Stimulated activated CD4-positive, alpha-beta T cell treated with anti-CD3 and anti-CD28 coated beads, TNF-alpha, amount 100 ng/mL, for 1 hour (primary cell): ENCODE data around the gene TOR1AIP2.

Source experiments
- DNase-seq, 3 donors: peaks; one replicate each; pipeline ENCODE4 v3.0.0-alpha.2; 2020; ENCODE audit warnings: low read depth in 3 of 3, low spot score in 1 of 3

The TOR1AIP2 gene

GRCh38 chr1:179877586-179878265 lies at the start of gene TOR1AIP2:
TOR1AIP2 (minus strand) TSS chr1:179877803; CDS start chr1:179852665, 25,138 bp downstream.
- DNase-seq = peak; percentile 68 to 76 (median 68)

DNA sequence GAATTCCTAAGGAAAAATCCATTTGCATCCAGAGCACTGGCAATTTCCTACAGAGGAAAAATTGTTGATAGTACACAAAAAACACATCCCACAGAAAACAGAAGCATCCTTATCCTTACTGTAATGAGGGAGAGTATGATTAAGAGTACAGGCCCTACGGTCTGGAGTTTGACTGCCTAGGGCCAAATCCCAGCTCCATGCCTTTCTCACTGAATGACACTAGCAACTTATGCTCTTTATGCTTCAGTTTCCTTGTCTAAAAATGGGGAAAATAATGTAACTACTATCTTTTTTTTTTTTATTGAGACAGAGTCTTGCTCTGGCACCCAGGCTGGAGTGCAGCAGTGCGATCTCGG lies 49.2 kb upstream of the TOR1AIP2 start:
- DNase-seq = no peak

DNA sequence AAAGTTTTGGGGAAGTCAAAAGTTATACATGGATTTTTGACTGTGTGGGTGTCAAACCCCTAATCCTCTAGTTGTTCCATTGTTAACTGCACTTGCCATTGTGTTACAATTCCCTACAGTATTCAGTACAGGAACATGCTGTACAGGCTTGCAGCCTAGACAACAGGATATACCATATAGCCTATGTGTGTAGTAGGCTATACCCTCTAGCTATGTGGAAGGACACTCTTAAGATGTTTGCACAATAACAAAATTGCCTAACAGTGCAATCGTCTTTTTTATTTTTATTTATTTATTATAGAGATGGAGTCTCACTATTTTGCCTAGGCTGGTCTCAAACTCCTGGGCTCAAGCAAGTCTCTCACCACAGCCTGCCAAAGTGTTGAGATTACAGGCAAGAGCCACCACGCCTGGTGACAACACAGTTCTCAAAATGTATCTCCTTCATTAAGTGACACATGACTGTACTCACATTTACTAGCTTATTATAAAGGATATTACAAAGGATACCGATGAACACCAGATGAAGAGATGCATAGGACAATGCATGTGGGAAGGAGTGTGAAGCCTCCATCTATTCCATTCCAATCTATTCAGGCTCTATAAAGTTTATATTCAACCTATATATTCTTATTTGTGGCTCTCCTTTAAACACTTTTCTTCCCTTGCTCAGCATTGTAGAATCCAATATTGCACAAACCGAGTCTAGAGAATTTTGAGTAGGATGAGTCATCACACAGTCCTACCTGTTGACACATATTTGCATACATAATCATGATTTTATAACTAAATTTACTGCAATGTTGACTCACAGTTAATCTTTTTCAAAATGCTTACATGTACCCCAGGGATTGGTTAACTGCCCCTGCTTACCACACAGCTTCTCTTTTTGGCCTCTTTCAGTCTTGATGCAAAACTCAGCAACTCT lies 48.6 kb upstream of the TOR1AIP2 start:
- no peak for DNase-seq

DNA sequence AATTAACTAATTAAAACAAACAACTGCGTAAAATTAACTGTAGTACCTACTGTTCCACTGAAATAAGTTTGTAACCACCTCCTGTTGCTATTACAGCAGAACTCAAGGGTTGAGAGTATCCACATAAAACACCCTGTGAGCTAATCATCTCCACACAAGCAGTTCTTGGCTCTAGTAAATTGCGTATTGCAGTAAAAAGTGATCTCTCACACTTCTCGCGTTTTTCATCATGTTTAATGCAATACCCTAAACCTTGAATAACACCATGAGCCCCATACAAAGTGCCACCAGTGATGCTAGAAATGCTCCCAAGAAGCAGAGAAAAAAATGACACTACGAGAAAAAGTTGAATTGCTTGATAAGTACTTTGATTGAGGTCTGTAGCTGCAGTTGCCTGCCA lies 47.7 kb upstream of the TOR1AIP2 start:
- no peak for DNase-seq

DNA sequence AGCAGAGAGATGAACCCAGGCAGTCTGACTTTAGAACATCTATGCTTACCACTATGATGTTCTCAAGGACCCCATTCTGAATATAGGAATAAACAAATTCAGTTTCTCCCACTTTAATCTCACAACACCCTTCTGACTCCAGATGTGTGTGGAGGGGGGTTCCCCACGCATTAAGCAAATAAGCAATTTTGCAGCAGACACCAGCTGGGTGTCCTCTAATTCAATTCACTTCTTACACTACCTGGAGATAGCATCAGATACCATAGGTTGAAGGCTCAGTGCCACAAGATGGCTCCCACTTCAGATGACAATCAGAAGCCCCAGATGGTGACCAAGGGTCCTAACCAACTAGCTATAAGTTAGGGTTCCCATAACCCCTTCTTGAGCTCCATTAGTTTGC lies 46.7 kb upstream of the TOR1AIP2 start:
- DNase-seq = no peak

- DNase-seq = no peak
Measured at GRCh38 chr1:179923029-179923428, 45.4 kb upstream of the TOR1AIP2 start.

DNA sequence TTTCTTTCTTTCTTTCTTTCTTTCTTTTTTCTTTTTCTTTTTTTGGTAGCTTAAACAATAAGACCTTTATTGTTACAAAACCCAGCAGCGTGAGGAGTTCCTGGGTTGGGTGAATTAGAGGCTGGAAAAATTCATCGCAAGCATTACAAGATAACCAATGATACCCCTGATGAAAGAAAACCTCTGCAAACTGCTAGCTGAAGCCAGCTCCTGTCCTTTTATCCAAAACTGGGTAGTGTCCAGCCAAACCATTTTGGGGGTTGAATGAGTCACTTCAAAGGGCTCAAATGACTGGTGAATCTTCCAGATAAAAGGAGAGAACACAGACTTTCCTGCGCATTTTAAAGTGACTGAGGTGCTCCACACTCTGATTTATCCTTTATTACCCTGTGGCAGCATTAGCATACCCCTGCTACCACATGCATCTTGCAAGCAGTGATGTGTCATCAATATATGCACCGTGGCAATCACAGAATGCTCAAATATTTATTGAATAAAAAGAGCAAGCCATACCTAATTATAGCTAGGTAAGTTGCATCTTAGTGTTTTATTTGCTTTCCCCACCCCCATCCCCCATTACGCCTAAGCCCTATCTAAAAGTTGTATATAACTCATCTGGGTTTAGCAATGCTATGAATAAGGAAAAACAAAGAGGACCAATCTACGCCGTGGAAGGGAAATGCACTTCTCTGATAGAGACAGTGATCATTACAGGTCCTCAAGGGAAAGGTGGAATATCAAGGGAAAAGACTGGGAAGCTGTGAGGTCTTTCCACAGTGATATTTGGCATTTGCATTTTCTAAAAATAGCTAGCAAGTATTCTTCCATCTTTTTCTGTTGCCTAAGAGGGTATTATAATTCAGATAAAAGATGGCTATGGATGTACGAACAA lies 44.6 kb upstream of the TOR1AIP2 start:
- DNase-seq = no peak

DNA sequence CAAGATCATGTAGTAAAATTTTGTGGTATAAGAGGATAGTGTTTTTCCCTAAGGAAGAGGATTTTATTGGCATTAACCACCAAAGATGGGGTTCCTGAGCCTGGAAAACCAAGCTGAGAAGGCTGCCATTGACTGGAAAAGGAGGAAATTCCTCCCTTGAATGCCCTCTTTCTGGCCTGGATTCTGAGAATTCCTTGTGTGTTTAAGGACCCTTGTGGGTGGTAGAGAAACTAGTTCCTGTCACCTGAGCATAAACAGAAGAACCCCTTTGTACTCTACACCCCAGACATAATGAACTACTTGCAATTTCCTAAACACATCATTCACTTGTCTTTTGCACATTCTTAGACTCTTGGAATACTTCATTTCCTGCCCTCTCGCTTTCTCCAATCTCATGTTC lies 43.9 kb upstream of the TOR1AIP2 start:
- DNase-seq = no peak

DNA sequence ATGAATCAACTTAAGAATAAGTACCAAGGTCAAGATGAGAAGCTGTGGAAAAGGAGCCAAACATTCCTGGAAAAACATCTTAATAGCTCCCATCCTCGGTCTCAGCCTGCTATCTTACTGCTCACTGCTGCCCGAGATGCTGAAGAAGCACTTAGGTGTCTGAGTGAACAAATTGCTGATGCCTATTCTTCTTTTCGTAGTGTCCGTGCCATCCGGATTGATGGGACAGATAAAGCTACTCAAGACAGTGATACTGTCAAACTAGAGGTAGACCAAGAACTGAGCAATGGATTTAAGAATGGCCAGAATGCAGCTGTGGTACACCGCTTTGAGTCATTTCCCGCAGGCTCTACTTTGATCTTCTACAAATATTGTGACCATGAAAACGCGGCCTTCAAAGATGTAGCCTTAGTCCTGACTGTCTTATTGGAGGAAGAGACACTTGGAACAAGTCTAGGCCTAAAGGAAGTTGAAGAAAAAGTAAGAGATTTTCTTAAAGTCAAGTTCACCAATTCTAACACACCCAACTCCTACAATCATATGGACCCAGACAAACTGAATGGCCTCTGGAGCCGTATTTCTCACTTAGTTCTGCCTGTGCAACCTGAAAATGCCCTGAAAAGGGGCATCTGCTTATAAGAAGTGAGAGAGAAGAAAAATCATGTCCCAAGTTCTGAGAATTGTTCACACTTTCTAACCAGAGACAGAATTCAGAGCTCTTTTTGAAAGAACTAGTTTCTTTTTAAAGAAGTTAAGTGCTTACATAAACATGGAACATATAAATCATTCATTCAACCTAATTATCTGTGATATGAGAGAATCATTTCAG lies 40.2 kb upstream of the TOR1AIP2 start:
- DNase-seq = no peak

- no peak for DNase-seq
Measured at GRCh38 chr1:179911812-179912211, 34.2 kb upstream of the TOR1AIP2 start.

GRCh38 chr1:179910934-179911333 lies 33.3 kb upstream of the TOR1AIP2 start:
- no peak for DNase-seq

DNA sequence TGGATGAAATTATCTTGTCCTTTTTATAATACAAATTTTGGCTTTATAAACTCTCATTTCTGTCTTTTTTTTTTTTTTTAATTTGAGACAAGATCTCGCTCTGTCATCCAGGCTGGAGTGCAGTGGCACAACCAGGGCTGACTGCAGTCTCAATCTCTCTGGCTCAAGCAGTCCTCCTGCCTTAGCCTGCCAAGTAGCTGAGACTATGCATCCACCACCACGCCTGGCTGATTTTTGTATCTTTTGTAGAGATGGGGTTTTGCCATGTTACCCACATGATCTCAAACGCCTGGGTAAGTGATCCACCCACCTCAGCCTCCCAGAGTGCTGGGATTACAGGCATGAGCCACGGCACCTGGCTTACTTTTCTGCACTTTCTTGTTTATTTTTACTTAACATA lies 12.0 kb upstream of the TOR1AIP2 start:
- no peak for DNase-seq

- DNase-seq = no peak
Measured at GRCh38 chr1:179888071-179888470, 10.5 kb upstream of the TOR1AIP2 start.

GRCh38 chr1:179883745-179884138 lies 6.1 kb upstream of the TOR1AIP2 start:
- peak in 2 of 3 donors; percentile 10 to 28 for DNase-seq

DNA sequence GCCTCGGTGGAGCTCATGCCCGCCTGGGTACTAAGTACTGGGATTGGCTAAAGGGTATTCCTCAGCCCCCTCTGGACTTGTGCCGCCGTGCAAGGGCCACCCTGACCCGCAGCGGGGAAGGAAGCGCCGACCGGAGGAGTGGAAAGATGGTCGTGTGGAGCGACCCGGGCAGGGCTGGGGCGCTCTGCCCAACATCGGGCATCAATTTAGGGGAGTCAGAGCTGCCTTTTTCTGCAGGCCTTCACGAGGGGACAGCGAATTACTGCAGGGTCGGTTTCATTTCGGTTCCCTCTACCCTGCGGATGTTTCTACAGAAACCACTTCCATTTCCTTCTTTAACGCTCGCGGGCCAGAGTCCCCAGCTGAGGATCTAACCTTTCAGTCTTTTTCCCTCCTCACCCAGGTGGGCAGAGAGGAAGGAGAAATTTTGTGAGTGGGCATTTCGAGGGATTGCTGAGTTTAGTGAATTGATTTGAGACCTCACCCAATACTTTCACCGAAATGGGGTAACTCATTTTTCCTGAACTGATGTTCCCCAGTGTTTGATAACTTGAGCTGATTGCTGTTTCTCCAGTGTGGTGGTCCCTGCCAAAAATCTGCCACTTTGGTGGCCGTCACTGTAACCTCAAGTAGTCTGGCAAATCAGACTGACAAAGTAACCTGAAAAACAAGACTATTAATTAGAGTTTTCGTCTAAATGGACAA lies 5.6 kb upstream of the TOR1AIP2 start:
- DNase-seq = no peak

- DNase-seq = peak; percentile 90 to 97 (median 94)
Measured at GRCh38 chr1:179882253-179883039, 4.8 kb upstream of the TOR1AIP2 start, which contains the start of gene TOR1AIP1. TOR1AIP1 (plus strand) TSS chr1:179882285; CDS start chr1:179882503, 218 bp downstream.

DNA sequence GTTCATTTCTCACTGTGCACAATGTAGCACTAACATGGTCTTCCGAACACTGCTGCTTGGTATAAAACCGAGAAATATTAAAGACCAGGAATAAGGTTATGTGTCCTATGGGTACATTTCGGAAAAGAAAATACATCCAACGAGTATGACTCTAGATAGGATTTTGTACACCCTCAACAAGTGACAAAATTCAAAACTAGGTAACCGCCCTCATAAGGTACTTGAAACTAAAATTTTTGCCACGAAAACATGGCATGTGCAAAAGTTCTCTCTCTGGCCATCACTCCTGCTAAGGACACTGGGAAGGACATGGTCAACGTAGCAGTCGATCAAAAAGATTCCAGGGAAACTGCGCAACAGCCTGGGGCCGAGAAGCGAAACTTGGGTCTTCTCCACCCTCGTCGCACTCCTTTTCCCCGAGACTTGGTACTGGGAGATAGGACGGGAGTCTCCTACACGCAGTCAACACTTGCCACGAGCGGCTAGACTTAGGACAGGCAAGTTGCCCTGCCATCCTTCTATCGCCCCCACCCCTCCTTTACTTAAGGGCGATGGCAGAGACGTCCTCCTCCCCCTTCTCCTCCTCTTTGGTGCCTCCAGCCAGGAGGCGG lies 4.1 kb upstream of the TOR1AIP2 start:
- DNase-seq = no peak

DNA sequence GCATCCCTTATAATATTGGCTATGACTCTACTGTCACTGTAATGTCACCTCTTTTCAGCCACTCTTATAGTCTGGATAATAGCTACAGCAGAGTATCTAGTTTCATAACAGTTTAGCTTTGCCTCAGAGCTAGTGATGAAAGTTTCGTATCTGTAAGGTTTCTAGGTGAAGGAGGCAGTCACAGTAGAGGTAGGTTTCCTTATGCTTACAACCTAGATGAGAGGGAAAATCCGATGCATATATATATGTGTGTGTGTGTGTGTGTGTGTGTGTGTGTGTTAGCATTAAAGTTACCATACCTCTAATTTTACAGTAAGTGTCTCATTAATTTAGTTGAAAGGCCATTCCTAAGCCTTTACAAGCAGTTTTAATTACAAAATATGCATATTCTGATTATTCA lies 2.2 kb upstream of the TOR1AIP2 start:
- DNase-seq = no peak

GRCh38 chr1:179876300-179876715 lies 1.3 kb downstream of the TOR1AIP2 start:
- DNase-seq = no peak
